ENCODE measurements around the gene SART3. TPM values are rescaled to one million over a fixed set of nuclear protein-coding genes. Genes with fewer than 3 reads are reported as not detected.
"Not testable (repeated sequence)": the region's sequence is repeated elsewhere in the genome, so short reads cannot be mapped to it uniquely, and the experiment has no call there.

SART3 gene
- polyA plus RNA-seq, 4 donors = 49.4 to 67.8 (median 56.7) TPM

DNA sequence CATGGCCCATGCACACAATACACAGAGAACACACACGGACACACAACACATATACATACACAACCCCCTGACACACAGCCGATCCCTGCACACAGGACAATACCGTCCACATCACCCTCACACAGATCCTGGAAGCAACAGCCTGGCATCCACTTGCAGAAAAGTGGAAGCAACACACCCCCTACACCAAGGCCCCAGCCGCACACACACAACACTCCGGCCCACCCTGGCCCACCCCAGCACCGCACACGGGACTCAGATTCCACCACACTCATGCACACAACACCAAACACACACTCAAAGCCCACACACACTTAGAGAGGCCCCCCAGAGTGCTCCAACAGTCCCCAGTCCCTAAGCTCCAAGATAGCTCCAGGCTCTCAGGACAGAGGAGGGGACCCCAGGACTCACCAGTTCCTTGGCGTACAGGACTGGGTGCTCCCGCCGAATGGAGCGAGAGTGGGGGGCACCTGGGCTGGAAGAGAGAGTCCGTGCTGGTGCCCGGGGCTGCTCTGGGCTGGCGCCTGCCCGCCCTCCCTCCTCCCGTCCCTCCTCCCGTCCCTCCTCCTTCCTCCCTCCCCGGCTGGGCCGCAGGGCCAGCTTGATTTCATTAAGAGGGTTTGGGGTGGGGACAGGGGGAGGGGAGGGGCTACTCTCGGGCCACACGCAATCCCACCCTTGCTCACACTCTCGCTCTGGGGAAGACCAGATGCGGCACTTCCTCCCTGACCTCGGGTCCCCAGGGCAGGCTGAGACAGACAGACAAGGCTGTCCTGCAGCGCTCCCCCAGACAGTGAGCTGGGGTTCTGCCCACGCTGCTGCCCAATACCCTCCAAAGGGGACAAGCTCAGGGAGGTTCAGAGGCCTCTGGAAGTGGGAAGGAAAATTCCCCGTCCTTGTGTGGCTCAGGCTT is 36.8 kb upstream of the SART3 start, which contains the start of gene TMEM119:
Gene TMEM119 (minus strand): TSS at position 526 of the 913 bp plus-strand sequence. CDS start 5,701 bp downstream, outside the sequence.
- peak in 2 of 4 donors; percentile 57 for DNase-seq (ENCODE audit: low read depth in 4 of 4, low spot score in 3 of 4)

- no peak for DNase-seq (ENCODE audit: low read depth in 4 of 4, low spot score in 3 of 4)
Measured at GRCh38 chr12:108596854-108597558, 36.0 kb upstream of the SART3 start.

GRCh38 chr12:108595711-108596647 is 35.0 kb upstream of the SART3 start:
- no peak for DNase-seq (ENCODE audit: low read depth in 4 of 4, low spot score in 3 of 4)

DNA sequence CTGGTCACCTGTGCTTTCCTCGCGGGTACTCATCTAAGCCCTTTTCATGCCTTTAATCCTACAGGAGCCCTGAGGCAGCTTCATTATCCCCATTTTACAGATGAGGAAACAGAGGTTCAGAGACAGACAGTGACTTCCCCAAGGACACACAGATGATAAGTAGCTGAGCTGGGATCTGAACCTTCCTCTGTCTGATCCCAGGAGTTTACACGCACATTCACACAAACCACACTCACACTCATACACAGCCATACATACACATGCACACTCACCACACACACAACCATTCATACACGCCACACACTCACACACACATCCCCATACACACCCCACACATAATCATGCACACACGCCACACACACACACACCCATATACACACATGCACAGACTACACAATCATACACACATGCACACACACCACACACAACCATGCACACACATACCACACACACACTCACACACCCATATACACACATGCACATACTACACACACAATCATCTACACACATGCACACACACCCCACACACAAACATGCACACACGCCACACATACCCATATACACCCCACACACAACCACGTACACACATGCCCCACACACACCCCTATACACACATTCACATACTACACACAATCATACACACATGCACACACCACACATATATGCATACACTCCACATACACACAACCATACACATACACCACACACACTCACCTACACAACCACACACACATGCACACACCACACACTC is 34.2 kb upstream of the SART3 start:
- no peak for DNase-seq (ENCODE audit: low read depth in 4 of 4, low spot score in 3 of 4)

DNA sequence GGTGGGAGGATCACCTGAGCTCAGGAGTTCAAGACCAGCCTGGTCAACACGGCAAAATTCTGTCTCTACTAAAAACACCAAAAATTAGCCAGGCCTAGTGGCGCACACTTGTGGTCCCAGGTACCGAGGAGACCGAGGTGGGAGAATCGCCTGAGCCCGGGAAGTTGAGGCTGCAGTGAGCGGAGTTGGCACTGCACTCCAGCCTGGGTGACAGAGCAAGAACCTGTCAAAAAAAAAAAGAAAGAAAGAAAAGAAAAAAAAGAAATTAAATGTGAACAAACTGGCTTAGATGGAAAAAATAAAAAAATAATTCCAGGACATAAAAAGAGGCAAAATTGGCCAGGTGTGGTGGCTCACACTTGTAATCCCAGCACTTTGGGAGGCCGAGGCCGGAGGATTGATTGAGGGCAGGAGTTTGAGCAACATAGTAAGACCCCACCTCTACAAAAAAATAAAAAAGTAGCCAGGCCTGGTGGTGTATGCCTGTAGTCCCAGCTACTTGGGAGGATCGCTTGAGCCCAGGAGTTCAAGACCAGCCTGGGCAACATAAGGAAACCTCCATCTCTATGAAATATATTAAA is 33.4 kb upstream of the SART3 start:
- DNase-seq (ENCODE audit: low read depth in 4 of 4, low spot score in 3 of 4) = no peak

DNA sequence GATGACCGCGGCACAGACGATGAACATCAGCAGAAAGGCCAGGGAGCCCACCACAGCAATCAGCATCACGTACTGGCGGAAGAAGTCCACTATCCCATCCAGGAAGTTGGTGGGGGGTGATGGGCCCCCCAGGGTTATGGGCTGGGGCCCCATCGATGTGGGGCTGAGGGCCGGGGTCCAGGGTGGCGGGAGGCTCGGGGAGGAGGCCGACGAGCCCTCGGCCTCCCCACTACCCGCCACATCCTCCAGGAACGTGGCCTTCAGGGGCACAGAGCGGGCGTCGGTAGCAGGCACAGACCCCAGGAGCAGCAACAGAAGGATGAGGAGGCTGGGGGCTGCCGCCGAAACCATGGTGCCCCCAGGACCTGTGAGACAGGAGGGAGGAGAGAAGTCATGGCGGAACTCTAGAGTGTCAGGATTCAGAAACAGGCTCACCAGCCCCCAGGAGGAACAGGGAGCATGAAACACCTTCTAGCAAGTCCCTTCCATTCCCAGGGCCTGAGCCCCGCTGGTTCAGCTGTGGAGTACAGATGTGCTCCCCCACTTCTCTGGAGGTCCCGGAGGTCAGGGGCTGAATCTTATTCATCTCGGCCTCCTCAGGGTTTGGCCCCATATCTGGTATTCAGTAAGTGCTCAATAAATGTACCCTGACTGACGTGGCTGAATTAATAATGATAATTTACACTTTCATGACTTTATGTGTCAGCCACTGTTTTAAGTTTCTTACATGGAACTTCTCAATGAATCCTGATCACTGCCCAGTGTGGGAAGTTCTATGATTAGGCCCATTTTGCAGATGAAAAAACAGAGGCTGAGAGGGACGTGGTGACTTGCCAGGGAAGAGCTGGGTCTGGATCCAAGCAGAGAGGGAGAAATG is 31.3 kb upstream of the SART3 start:
- no peak for DNase-seq (ENCODE audit: low read depth in 4 of 4, low spot score in 3 of 4)

DNA sequence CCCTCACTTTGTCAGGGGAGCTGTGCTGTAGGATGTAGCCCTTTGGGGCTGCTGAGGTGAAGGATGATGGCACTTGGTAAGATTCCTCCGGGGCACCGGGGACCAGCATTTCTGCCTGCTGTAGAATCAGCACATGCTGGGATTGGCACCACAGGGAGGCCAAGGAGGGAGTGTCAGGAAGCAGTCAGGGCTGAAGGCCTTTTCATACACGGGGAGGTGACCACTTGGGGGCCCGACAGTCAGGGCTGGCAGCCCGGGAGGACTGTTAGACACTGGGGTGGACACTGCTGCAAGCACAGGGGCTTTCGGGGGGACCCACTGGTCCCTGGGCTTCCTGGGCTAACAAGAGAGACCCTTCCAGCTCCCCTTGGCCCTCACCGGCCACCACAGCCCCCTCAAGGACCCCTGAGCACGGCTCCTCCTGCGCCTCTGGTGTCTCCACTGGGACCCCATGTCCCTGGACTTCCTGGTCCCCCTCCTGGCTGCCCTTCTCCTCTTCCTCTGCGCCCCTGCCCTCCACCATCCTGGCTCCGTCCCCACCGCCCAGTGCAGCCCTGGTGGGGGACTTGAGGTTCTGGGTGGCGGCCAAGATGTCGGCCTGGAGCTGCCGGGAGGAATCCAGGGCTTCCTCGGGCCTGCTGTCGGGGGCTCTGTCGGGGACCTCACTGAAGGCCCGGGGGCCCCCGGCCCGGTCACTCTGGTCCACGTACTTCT is 30.5 kb upstream of the SART3 start:
- no peak for DNase-seq (ENCODE audit: low read depth in 4 of 4, low spot score in 3 of 4)

DNA sequence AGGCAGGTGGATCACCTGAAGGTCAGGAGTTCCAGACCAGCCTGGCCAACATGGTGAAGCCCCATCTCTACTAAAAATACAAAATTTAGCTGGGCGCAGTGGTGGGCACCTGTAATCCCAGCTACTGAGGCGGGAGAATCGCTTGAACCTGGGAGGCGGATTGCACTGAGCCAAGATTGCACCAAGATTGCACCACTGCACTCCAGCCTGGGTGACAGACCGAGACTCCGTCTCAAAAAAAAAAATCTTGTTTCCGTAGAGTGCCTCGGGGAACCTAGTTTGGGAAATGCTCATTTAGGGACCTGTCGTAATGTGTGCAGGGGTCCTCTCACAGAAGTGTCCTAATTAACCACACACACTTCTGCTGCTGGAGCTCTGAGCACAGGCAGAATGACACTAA is 29.5 kb upstream of the SART3 start:
- DNase-seq (ENCODE audit: low read depth in 4 of 4, low spot score in 3 of 4) = not testable (repeated sequence)

- DNase-seq (ENCODE audit: low read depth in 4 of 4, low spot score in 3 of 4) = no peak
Measured at GRCh38 chr12:108589840-108590229, 28.9 kb upstream of the SART3 start.

DNA sequence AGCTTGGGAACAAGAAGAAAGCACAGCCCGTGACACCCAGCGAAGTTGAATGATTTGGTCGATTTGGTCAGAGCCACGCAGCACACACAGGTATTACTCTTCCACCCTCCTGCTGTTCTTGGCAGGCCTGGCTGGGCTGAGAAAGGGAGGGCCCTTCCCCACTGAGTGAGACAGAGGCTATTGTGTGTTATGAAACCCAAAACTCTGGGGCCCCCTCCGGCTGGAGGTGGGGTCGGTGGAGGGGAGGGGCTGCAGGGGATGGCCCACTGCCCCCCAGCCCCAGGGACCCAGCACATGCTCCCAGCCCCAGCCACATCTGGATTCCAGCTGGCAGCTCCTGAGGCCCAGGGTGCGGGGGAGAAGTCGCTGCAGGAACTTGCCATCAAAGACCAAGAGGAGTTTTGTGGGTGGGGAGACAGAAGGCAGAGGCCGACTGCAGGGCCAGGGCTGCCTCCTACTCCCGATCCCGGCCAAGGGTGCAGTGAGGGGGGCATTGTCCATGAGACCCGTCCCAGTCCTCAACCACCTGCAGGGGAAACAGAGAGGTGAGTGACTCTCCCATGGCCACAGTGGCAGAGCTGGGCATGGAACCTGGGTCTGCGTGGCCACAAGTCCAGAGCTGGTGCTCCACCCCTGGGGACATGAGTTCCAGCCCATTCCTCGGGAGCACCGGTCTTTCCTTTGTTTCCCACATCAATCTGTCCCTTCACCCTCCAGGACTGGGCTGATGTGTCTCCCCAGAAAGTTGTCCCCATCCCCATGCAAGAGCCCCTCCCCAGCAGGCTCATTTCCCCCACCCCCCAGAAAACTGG is 28.3 kb upstream of the SART3 start:
- peak in 2 of 4 donors; percentile 44 to 45 for DNase-seq (ENCODE audit: low read depth in 4 of 4, low spot score in 3 of 4)

DNA sequence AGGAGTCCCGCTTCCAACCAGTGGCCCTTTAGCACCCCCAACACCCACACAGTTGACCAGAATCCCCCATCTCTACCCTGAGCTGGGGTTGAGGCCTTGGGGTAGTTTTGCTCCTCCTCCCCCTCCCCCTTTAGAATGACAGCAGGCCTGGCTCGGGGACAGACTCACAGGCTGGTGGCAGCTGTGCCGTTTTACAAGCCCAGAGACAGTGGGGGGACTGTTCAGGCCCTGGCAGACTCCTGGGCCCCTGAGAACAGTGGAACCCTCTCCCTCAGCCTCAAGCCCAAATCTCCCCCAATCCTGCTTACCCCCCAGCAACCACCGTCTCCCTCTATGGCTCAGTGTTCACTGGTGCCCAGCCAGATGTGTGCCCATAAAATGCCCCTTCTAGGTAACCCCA is 26.9 kb upstream of the SART3 start:
- no peak for DNase-seq (ENCODE audit: low read depth in 4 of 4, low spot score in 3 of 4)

DNA sequence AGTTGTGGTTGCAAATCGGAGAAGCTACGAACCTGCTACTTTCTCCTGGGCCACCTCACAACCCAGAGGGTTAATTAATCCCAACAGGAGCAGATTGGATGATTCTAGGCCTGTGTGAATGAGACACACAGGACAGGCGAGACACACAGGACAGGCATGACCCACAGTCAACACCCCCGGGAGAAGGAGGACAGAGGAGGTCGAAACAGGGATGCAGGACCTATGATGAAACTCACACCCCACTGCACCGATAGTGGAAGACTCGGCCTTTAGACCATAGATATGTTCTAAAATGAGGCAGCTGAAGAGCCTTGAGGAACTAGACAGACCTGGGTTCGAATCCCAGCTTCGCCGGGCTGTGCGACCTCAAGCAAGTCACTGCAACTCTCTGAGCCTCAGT is 25.3 kb upstream of the SART3 start:
- no peak for DNase-seq (ENCODE audit: low read depth in 4 of 4, low spot score in 3 of 4)

- DNase-seq (ENCODE audit: low read depth in 4 of 4, low spot score in 3 of 4) = no peak
Measured at GRCh38 chr12:108585864-108586263, 24.9 kb upstream of the SART3 start.

DNA sequence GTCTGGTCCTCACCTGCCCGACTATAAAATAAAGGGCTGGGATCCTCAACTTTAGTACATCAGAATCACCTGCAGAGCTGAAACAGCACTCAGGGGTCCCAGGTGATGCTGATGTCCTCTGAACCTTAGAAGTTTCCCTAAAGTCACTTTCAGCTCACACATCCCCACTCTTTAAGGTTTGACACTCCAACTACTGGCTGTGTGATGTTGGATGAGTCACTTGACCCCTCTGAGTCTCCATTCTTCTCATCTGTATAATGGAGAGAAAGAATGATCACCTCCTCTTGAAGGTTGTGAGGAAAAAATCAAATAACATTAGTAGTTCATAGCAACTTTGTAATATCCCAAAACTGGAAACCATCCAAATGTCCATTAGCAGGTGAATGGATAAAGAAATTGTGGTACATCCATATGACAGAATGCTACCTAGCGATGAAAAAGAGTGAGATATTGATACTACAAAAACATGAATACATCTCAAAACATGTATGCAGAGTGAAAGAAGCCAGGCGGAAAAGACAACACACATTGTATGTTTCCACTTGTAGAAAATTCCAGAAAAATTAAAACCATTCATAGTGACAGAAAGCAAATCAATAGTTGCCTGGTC is 23.6 kb upstream of the SART3 start:
- no peak for DNase-seq (ENCODE audit: low read depth in 4 of 4, low spot score in 3 of 4)

GRCh38 chr12:108583991-108584390 is 23.0 kb upstream of the SART3 start:
- DNase-seq (ENCODE audit: low read depth in 4 of 4, low spot score in 3 of 4) = no peak

- no peak for DNase-seq (ENCODE audit: low read depth in 4 of 4, low spot score in 3 of 4)
Measured at GRCh38 chr12:108582978-108583770, 22.2 kb upstream of the SART3 start.
